HG02870 (cell line): ENCODE measurements around the gene SLC30A7.

Source experiments
- ATAC-seq: cut with Tn5 transposase; IDR thresholded peaks from one replicate; pipeline ENCODE4 v1.9.1; 2021; ENCODE audit warnings: mild to moderate bottlenecking, moderate library complexity; ENCODE audit not compliant: unreplicated experiment

Gene SLC30A7

GRCh38 chr1:101025283-101025656 lies 129.4 kb downstream of the SLC30A7 start:
- peak; percentile 20 for ATAC-seq

GRCh38 chr1:101025657-101026429 lies 130.0 kb downstream of the SLC30A7 start, which contains the start of gene DPH5:
Gene DPH5 (minus strand): TSS chr1:101025784. CDS start chr1:101025443, 341 bp downstream.
- ATAC-seq: peak; percentile 76

- peak; percentile 2 for ATAC-seq
These were observed 130.5 kb downstream of the SLC30A7 start for GRCh38 chr1:101026430-101026788.

- no peak for ATAC-seq
These were observed 131.4 kb downstream of the SLC30A7 start for GRCh38 chr1:101027194-101027772.

GRCh38 chr1:101028466-101028865 lies 132.6 kb downstream of the SLC30A7 start:
- no peak for ATAC-seq

- ATAC-seq: no peak
These were observed 133.3 kb downstream of the SLC30A7 start for GRCh38 chr1:101029184-101029583.

GRCh38 chr1:101030881-101031280 lies 135.0 kb downstream of the SLC30A7 start:
- ATAC-seq: no peak
